Subcutaneous abdominal adipose tissue (tissue), 5 donors: ENCODE results near the gene DNAJC4.

Source experiments
- H3K27ac ChIP-seq: one replicate; pipeline ENCODE4 v1.7.0; 2013; ENCODE audit warnings: low read depth, mild to moderate bottlenecking, inconsistent platforms, low read length, moderate library complexity
- H3K27me3 ChIP-seq, 5 donors: one replicate each; pipeline ENCODE4 v1.7.0; 2013; ENCODE audit warnings: low read length in 5 of 5, inconsistent platforms in 1 of 5; ENCODE audit not compliant: control insufficient read depth in 5 of 5, insufficient read depth in 4 of 5
- H3K36me3 ChIP-seq, 5 donors: one replicate each; pipeline ENCODE4 v1.7.0; 2013; ENCODE audit warnings: low read length in 5 of 5; ENCODE audit not compliant: control insufficient read depth in 5 of 5, insufficient read depth in 5 of 5
- H3K4me1 ChIP-seq, 5 donors: one replicate each; pipeline ENCODE4 v1.7.0; 2013; ENCODE audit warnings: low read length in 5 of 5, mild to moderate bottlenecking in 3 of 5, moderate library complexity in 1 of 5; ENCODE audit not compliant: control insufficient read depth in 5 of 5, insufficient read depth in 5 of 5
- H3K4me3 ChIP-seq, 5 donors: one replicate each; pipeline ENCODE4 v1.7.0; 2013; ENCODE audit warnings: low read length in 5 of 5, low read depth in 1 of 5
- H3K9ac ChIP-seq, 5 donors: one replicate each; pipeline ENCODE4 v1.7.0; 2013; ENCODE audit warnings: low read length in 5 of 5, mild to moderate bottlenecking in 4 of 5, moderate library complexity in 3 of 5
- H3K9me3 ChIP-seq, 5 donors: one replicate each; pipeline ENCODE4 v1.7.0; 2013; ENCODE audit warnings: low read length in 5 of 5; ENCODE audit not compliant: control insufficient read depth in 5 of 5
- donor health status: healthy.
- donor health status: healthy.
- donor health status: healthy.
- donor health status: healthy.
- donor health status: healthy.

DNAJC4 gene

DNA sequence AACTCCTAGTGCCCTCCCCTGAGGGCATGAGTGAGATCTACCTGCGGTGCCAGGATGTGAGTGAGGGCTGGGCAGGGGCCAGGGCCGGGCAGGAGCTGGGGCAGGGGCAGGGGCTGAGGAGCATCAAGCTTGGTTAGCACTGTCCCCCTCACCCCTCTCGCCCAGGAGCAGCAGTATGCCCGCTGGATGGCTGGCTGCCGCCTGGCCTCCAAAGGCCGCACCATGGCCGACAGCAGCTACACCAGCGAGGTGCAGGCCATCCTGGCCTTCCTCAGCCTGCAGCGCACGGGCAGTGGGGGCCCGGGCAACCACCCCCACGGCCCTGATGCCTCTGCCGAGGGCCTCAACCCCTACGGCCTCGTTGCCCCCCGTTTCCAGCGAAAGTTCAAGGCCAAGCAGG, 10.1 kb upstream of the DNAJC4 start:
- Histone ChIP-seq H3K4me3 (no peak overlapping the region), H3K27ac (no peak overlapping the region), H3K36me3 (peaks cover 0 to 54% (median 22%) of the 10 kb centered on the region in 5 donors), H3K9me3 (no peaks in the 10 kb centered on the region), H3K9ac (no peak overlapping the region), H3K4me1 (peaks cover 0 to 10% (median 7%) of the 10 kb centered on the region in 5 donors), H3K27me3 (no peaks in the 10 kb centered on the region)

- Histone ChIP-seq H3K27ac (no peak overlapping the region), H3K4me1 (peaks cover 0 to 15% (median 13%) of the 10 kb centered on the region in 5 donors), H3K36me3 (peaks cover 0 to 54% (median 22%) of the 10 kb centered on the region in 5 donors), H3K27me3 (no peaks in the 10 kb centered on the region), H3K9me3 (no peaks in the 10 kb centered on the region), H3K4me3 (no peak overlapping the region), H3K9ac (no peak overlapping the region)
Observed at GRCh38 chr11:64220798-64221197, 9.6 kb upstream of the DNAJC4 start.

DNA sequence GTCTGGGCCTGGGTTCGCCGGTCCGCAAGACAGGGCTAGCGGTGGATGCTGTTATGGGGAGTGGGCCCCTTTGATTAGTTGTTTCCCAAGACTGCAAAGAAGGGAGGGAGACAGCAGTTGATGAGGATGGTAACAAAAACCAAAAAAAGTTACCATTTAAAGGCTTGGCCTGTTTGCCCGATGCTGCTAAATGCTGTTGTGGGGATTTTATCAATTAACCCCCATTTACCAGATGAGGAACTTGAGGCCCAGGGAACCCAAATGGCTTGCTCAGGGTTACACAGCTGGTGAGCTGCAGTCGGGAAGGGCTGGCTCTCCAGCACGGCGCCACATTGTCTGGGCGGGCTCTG, 7.7 kb upstream of the DNAJC4 start:
- no peak overlapping the region for H3K9ac ChIP-seq
- H3K4me1 ChIP-seq: peaks cover 2 to 31% (median 29%) of the 10 kb centered on the region in 5 donors

DNA sequence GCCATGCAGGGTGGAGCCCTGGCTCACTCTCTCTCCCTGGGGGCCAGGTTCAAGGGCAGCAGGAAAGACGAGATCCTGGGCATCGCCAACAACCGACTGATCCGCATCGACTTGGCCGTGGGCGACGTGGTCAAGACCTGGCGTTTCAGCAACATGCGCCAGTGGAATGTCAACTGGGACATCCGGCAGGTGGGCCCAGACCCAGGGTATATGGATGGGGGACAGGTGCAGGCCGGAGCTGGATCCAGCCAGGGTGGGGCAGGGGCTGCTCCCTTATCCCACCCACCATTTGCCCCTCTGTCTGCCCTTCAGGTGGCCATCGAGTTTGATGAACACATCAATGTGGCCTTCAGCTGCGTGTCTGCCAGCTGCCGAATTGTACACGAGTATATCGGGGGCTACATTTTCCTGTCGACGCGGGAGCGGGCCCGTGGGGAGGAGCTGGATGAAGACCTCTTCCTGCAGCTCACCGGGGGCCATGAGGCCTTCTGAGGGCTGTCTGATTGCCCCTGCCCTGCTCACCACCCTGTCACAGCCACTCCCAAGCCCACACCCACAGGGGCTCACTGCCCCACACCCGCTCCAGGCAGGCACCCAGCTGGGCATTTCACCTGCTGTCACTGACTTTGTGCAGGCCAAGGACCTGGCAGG, 7.2 kb upstream of the DNAJC4 start:
- H3K4me1 ChIP-seq: peaks cover 2 to 32% (median 30%) of the 10 kb centered on the region in 5 donors
- H3K27ac ChIP-seq: no peak overlapping the region

More for the DNA sequence above, 7.7 kb upstream of the DNAJC4 start:
- Histone ChIP-seq H3K36me3 (peaks cover 0 to 48% (median 22%) of the 10 kb centered on the region in 5 donors), H3K27me3 (no peaks in the 10 kb centered on the region), H3K9me3 (no peaks in the 10 kb centered on the region), H3K4me3 (no peak overlapping the region), H3K27ac (no peak overlapping the region)

GRCh38 chr11:64224151-64224890, 6.0 kb upstream of the DNAJC4 start:
- no peak overlapping the region for H3K27ac ChIP-seq

More for the DNA sequence above, 7.2 kb upstream of the DNAJC4 start:
- Histone ChIP-seq H3K9ac (no peak overlapping the region), H3K4me3 (no peak overlapping the region), H3K27me3 (no peaks in the 10 kb centered on the region), H3K36me3 (peaks cover 0 to 47% (median 22%) of the 10 kb centered on the region in 5 donors), H3K9me3 (no peaks in the 10 kb centered on the region)

DNA sequence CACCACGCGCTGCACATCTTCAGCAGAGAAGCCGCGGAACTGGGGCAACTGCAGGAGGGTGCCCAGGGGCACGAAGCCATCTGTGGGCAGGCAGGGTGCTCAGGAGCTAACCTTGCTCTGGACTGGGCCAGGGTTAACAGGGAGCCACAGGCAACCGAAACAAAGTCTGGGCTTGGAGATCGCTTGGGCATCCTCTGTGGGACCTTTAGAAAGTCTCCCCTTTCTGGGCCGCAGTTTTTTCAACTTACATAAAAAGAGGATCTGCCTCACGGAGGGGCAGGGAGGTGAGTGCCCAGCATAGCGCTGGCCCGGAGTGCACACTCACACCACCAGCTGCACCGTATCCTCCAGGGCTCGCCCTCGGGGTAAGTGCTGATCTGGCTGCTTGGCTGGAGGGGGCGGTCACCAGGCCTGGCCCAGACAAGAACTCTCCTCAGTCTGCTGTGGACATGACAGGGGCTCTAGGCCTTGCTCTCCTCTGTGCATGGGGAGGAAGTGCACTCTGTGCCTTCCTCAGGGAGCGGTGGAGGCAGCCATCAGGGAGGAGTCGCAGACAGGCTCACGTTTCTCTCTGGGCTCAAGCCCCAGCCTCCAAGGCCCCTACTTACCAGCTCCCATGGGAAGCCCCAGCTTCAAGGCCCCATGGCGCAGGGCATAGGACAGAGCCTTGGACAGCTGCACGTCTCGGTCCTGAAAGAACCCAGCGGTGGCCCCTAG, 5.3 kb upstream of the DNAJC4 start:
- peaks cover 0 to 34% (median 20%) of the 10 kb centered on the region in 5 donors for H3K36me3 ChIP-seq
- H3K4me1 ChIP-seq: peaks cover 2 to 42% (median 40%) of the 10 kb centered on the region in 5 donors
- no peaks in the 10 kb centered on the region for H3K9me3 ChIP-seq
- peak overlapping the region; percentile 87 for H3K27ac ChIP-seq
- peak overlapping the region in 4 of 5 donors; percentile 84 to 95 (median 90) for H3K9ac ChIP-seq
- peak overlapping the region; percentile 83 to 94 (median 92) for H3K4me3 ChIP-seq
- H3K27me3 ChIP-seq: no peaks in the 10 kb centered on the region

More at GRCh38 chr11:64224151-64224890, 6.0 kb upstream of the DNAJC4 start:
- Histone ChIP-seq H3K4me1 (peaks cover 2 to 35% (median 33%) of the 10 kb centered on the region in 5 donors), H3K4me3 (no peak overlapping the region), H3K9me3 (no peaks in the 10 kb centered on the region), H3K36me3 (peaks cover 0 to 42% (median 20%) of the 10 kb centered on the region in 5 donors), H3K9ac (no peak overlapping the region), H3K27me3 (no peaks in the 10 kb centered on the region)

DNA sequence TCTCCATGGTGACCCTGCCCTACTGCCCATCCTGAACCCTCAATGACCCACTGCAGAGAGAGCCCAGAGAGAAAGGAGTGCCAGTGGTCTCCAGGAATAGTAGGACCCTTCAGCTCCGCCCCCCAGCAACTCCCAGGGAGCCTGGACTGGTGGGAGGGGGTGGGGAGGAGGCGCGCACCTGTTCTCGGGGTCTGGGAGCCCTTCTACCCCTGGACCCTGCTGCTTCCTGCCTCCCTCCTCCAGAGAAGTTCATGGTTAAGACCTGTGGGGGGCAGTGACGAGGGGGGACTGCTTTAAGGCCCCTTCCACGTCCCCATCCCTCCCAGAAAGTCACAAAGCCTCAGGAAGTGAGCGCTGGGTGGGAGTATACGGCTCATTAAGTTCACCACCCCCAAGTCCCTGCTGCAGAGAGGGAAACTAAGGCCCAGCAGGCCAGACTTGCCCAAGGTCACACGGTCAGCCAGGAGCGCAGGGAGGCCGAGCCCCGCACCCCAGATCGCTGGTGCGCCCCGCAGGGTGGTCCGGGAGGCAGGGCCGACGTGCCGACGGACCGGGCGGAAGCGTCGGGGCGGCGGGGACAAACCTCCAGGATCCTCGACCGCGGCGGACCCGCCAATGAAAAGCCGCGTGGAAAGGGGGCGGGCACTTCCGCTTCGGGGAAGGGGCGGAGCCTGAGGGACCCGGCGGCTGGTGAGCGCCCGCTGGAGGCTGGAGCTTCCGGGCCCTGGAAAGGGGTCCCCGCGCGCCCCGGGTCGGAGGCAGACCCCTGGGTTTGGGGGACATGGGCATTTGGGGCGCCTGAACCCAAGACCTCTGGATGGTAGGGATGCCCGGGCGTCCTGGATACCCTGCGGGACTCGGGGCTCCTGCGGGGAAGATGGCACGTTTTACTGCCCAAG, 4.5 kb upstream of the DNAJC4 start, which contains the start of the genes NUDT22 and TRPT1:
TSS of gene NUDT22 (plus strand) at position 667 of the 899 bp plus-strand sequence. CDS start 379 bp downstream, outside the sequence.
TSS of gene TRPT1 (minus strand) at position 579 of the 899 bp plus-strand sequence. CDS start at position 253, 326 bp downstream.
- Histone ChIP-seq H3K4me3 (peak within 1 kb of the TSS; percentile 83 to 94 (median 92)), H3K27me3 (no peaks in the 10 kb centered on the region), H3K9ac (peak within 1 kb of the TSS; percentile 48 to 95 (median 86)), H3K27ac (peak within 1 kb of the TSS; percentile 87), H3K9me3 (no peaks in the 10 kb centered on the region), H3K36me3 (peaks cover 0 to 26% (median 14%) of the 10 kb centered on the region in 5 donors), H3K4me1 (peaks cover 2 to 50% (median 44%) of the 10 kb centered on the region in 5 donors)

- Histone ChIP-seq H3K9me3 (no peaks in the 10 kb centered on the region), H3K27me3 (no peaks in the 10 kb centered on the region), H3K4me1 (peaks cover 2 to 55% (median 48%) of the 10 kb centered on the region in 5 donors), H3K27ac (peak overlapping the region; percentile 87), H3K36me3 (peaks cover 0 to 22% (median 10%) of the 10 kb centered on the region in 5 donors), H3K9ac (peak overlapping the region; percentile 48 to 95 (median 86)), H3K4me3 (peak overlapping the region; percentile 57 to 94 (median 87))
Observed at GRCh38 chr11:64226507-64227051, 3.8 kb upstream of the DNAJC4 start.
